K562 (cell line): ENCODE measurements around the gene CHD2. TPM values are rescaled to one million over a fixed set of nuclear protein-coding genes. Genes with fewer than 3 reads are reported as not detected.

ENCODE experiments used
- DNMT1 ChIP-seq: fragments of 450-650 bp; IDR thresholded peaks from 2 replicates; pipeline ENCODE4 v1.6.1; 2016; ENCODE audit warnings: antibody characterized with exemption, mild to moderate bottlenecking
- KHSRP ChIP-seq: fragments of 450-650 bp; IDR thresholded peaks from 2 replicates; pipeline ENCODE4 v1.6.1; 2017
- MBD2 ChIP-seq: sonication (generic); IDR thresholded peaks from 2 replicates; pipeline ENCODE4 v1.6.1; 2016; ENCODE audit warnings: low read depth, borderline replicate concordance
- SUPT5H ChIP-seq: fragments of 450-650 bp; IDR thresholded peaks from 2 replicates; pipeline ENCODE4 v1.6.1; 2016
- ZNF347 ChIP-seq: fragments of 450-650 bp; formaldehyde crosslinking; IDR thresholded peaks from 2 replicates; pipeline ENCODE4 v1.4.0; 2020; ENCODE audit warnings: low read depth, mild to moderate bottlenecking, moderate library complexity
- polyA plus RNA-seq, 8 experiments: library from polyadenylated mRNA; depleted of rRNA in 4 of 8; stranded (reverse) in 5 of 8; unstranded in 3 of 8; fragments of >200 nt; fragmentation: Nextera tagmentation in 2 of 8; fragmentation: Illumina TruSeq in 1 of 8; extraction: Ambion mirVana in 2 of 8; extraction: Trizol in 1 of 8; gene quantifications; 2 replicates each; pipeline versions ENCODE4 v1.2.1 to v1.2.3, GENCODE V29; 2011 to 2014; ENCODE audit warnings: inconsistent platforms in 1 of 8, missing spikeins in 1 of 8
- total RNA-seq, 7 experiments: library from RNA; depleted of rRNA in 6 of 7; stranded (reverse); fragments of >200 nt in 6 of 7; fragmentation: Illumina TruSeq in 2 of 7; extraction: Trizol in 2 of 7; gene quantifications; 2 replicates each; pipeline versions ENCODE4 v1.2.1 to v1.2.3, GENCODE V29; 2011 to 2021; ENCODE audit warnings: low replicate concordance in 1 of 7
- TF ChIP-seq, protein P1 (sequence below): fragments of 450-650 bp; formaldehyde crosslinking; conservative IDR thresholded peaks from 2 replicates; pipeline ENCODE4 v1.4.0; 2022; ENCODE audit warnings: mild to moderate bottlenecking, missing genetic modification characterization
- TF ChIP-seq, protein P2 (sequence below): fragments of 250-450 bp; sonication (Bioruptor Pico); IDR thresholded peaks from 2 replicates; pipeline ENCODE4 v1.4.0; 2020
- TF ChIP-seq, protein P3 (sequence below), 2 experiments: fragments of 450-650 bp; IDR thresholded peaks; 2 replicates each; pipeline ENCODE4 v1.6.1; 2016
- TF ChIP-seq, protein P4 (sequence below): fragments of 450-650 bp; IDR thresholded peaks from 2 replicates; pipeline ENCODE4 v1.6.1; 2016; ENCODE audit warnings: borderline replicate concordance

CHD2 gene
- total and polyA plus RNA-seq, 9 of the 15 experiments (the other 6 are each of a cell fraction or from before 2014, with no cell fraction given), result 38.9 to 70.8 (median 56.2) TPM

DNA sequence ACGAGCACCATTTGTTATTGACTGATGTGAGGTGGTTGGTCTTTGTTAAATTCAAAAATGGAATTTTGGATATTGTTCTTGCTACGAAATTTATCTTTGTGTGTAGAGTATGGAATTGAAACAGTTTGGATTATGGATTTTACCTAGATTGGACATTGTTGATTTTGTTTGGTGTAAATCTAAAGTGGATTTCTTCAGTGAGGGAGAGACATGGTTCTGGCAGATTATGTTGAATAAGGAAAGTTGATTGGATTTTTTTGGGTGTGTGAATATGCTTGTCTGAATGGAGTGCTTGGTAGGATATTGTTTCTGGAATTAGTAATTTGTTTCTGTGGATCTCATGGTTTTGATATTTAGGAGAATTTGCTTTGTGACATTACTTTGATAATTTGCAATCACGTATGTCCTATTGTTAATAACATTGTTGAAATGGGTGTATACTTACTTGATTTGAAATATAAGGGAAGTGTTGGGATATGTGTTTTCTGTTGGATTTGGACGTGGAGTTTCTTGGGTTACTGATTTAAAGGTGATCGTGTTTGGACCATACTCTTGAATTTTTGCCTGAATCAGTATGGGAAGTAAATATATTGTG, 1.0 kb upstream of the CHD2 start (continued):
- no peak for TF ChIP-seq MBD2
- no peak for TF ChIP-seq ZNF347 (CRISPR knock-in tag)
- TF ChIP-seq DNMT1, result no peak
- TF ChIP-seq, protein P1, sequence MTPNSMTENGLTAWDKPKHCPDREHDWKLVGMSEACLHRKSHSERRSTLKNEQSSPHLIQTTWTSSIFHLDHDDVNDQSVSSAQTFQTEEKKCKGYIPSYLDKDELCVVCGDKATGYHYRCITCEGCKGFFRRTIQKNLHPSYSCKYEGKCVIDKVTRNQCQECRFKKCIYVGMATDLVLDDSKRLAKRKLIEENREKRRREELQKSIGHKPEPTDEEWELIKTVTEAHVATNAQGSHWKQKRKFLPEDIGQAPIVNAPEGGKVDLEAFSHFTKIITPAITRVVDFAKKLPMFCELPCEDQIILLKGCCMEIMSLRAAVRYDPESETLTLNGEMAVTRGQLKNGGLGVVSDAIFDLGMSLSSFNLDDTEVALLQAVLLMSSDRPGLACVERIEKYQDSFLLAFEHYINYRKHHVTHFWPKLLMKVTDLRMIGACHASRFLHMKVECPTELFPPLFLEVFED (CRISPR knock-in tag), result 0 out of 2 replicates have a peak, but pooled peaks have one; percentile 58
- TF ChIP-seq, protein P2, sequence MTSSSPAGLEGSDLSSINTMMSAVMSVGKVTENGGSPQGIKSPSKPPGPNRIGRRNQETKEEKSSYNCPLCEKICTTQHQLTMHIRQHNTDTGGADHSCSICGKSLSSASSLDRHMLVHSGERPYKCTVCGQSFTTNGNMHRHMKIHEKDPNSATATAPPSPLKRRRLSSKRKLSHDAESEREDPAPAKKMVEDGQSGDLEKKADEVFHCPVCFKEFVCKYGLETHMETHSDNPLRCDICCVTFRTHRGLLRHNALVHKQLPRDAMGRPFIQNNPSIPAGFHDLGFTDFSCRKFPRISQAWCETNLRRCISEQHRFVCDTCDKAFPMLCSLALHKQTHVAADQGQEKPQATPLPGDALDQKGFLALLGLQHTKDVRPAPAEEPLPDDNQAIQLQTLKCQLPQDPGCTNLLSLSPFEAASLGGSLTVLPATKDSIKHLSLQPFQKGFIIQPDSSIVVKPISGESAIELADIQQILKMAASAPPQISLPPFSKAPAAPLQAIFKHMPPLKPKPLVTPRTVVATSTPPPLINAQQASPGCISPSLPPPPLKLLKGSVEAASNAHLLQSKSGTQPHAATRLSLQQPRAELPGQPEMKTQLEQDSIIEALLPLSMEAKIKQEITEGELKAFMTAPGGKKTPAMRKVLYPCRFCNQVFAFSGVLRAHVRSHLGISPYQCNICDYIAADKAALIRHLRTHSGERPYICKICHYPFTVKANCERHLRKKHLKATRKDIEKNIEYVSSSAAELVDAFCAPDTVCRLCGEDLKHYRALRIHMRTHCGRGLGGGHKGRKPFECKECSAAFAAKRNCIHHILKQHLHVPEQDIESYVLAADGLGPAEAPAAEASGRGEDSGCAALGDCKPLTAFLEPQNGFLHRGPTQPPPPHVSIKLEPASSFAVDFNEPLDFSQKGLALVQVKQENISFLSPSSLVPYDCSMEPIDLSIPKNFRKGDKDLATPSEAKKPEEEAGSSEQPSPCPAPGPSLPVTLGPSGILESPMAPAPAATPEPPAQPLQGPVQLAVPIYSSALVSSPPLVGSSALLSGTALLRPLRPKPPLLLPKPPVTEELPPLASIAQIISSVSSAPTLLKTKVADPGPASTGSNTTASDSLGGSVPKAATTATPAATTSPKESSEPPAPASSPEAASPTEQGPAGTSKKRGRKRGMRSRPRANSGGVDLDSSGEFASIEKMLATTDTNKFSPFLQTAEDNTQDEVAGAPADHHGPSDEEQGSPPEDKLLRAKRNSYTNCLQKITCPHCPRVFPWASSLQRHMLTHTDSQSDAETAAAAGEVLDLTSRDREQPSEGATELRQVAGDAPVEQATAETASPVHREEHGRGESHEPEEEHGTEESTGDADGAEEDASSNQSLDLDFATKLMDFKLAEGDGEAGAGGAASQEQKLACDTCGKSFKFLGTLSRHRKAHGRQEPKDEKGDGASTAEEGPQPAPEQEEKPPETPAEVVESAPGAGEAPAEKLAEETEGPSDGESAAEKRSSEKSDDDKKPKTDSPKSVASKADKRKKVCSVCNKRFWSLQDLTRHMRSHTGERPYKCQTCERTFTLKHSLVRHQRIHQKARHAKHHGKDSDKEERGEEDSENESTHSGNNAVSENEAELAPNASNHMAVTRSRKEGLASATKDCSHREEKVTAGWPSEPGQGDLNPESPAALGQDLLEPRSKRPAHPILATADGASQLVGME, result no peak
- TF ChIP-seq, protein P3, sequence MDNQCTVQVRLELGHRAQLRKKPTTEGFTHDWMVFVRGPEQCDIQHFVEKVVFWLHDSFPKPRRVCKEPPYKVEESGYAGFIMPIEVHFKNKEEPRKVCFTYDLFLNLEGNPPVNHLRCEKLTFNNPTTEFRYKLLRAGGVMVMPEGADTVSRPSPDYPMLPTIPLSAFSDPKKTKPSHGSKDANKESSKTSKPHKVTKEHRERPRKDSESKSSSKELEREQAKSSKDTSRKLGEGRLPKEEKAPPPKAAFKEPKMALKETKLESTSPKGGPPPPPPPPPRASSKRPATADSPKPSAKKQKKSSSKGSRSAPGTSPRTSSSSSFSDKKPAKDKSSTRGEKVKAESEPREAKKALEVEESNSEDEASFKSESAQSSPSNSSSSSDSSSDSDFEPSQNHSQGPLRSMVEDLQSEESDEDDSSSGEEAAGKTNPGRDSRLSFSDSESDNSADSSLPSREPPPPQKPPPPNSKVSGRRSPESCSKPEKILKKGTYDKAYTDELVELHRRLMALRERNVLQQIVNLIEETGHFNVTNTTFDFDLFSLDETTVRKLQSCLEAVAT (IDR thresholded peaks at IDR 0.05), result peak; percentile 16 to 54; a peak in 2 of 4 replicates
- peak; percentile 63 for TF ChIP-seq SUPT5H
- TF ChIP-seq, protein P4, sequence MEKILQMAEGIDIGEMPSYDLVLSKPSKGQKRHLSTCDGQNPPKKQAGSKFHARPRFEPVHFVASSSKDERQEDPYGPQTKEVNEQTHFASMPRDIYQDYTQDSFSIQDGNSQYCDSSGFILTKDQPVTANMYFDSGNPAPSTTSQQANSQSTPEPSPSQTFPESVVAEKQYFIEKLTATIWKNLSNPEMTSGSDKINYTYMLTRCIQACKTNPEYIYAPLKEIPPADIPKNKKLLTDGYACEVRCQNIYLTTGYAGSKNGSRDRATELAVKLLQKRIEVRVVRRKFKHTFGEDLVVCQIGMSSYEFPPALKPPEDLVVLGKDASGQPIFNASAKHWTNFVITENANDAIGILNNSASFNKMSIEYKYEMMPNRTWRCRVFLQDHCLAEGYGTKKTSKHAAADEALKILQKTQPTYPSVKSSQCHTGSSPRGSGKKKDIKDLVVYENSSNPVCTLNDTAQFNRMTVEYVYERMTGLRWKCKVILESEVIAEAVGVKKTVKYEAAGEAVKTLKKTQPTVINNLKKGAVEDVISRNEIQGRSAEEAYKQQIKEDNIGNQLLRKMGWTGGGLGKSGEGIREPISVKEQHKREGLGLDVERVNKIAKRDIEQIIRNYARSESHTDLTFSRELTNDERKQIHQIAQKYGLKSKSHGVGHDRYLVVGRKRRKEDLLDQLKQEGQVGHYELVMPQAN, result peak; percentile 30; the same call in 1 of the 2 replicates
- TF ChIP-seq KHSRP, result 0 out of 2 replicates have a peak, but pooled peaks have one; percentile 32
